ENCODE results near the gene GPANK1.

The GPANK1 gene

GRCh38 chr6:31691078-31691463 lies 26.3 kb upstream of the GPANK1 start:
- no peak for DNase-seq (ENCODE audit: low read depth)

- no peak for DNase-seq (ENCODE audit: low read depth)
Observed at GRCh38 chr6:31690231-31691077, 25.7 kb upstream of the GPANK1 start.

- DNase-seq (ENCODE audit: low read depth), result no peak
Observed at GRCh38 chr6:31689249-31690110, 24.7 kb upstream of the GPANK1 start.

- no peak for DNase-seq (ENCODE audit: low read depth)
Observed at GRCh38 chr6:31687860-31688693, 23.3 kb upstream of the GPANK1 start.

- no peak for DNase-seq (ENCODE audit: low read depth)
Observed at GRCh38 chr6:31687321-31687720, 22.5 kb upstream of the GPANK1 start.

GRCh38 chr6:31686483-31686882 lies 21.7 kb upstream of the GPANK1 start:
- no peak for DNase-seq (ENCODE audit: low read depth)

GRCh38 chr6:31683591-31683990 lies 18.8 kb upstream of the GPANK1 start:
- no peak for DNase-seq (ENCODE audit: low read depth)

- DNase-seq (ENCODE audit: low read depth), result no peak
Observed at GRCh38 chr6:31681135-31681671, 16.4 kb upstream of the GPANK1 start.

GRCh38 chr6:31680226-31681134 lies 15.7 kb upstream of the GPANK1 start, which contains the start of gene LY6G5C:
TSS of gene LY6G5C (minus strand) at chr6:31681067. CDS start at chr6:31680373, 694 bp downstream.
- DNase-seq (ENCODE audit: low read depth), result peak; percentile 76

GRCh38 chr6:31677955-31678354 lies 13.2 kb upstream of the GPANK1 start:
- DNase-seq (ENCODE audit: low read depth), result no peak

- DNase-seq (ENCODE audit: low read depth), result no peak
Observed at GRCh38 chr6:31676904-31677303, 12.1 kb upstream of the GPANK1 start.

GRCh38 chr6:31676322-31676903 lies 11.6 kb upstream of the GPANK1 start:
- no peak for DNase-seq (ENCODE audit: low read depth)

GRCh38 chr6:31669676-31670075 lies 4.9 kb upstream of the GPANK1 start, which contains the start of gene LY6G5B:
TSS of gene LY6G5B (plus strand) at chr6:31669976. CDS start at chr6:31670951, 975 bp downstream.
- no peak for DNase-seq (ENCODE audit: low read depth)

- no peak for DNase-seq (ENCODE audit: low read depth)
Observed at GRCh38 chr6:31666337-31666965, 1.7 kb upstream of the GPANK1 start.

GRCh38 chr6:31665501-31666336 lies 922 bp upstream of the GPANK1 start, which contains the start of gene CSNK2B:
TSS of gene CSNK2B (plus strand) at chr6:31666080. CDS start at chr6:31666832, 752 bp downstream.
- DNase-seq (ENCODE audit: low read depth), result peak; percentile 93

GRCh38 chr6:31663961-31664789 lies 622 bp downstream of the GPANK1 start:
- peak; percentile 63 for DNase-seq (ENCODE audit: low read depth)

GRCh38 chr6:31663126-31663960 lies 1.5 kb downstream of the GPANK1 start:
- DNase-seq (ENCODE audit: low read depth), result no peak
